Measurements from ENCODE around the gene SYNPO2L. TPM values are rescaled to one million over a fixed set of nuclear protein-coding genes. Genes with fewer than 3 reads are reported as not detected.

The SYNPO2L gene
- total RNA-seq, 1 donor from 2014 or later = 1.2 TPM

- H3K4me3 Mint-ChIP-seq (ENCODE audit: unreplicated experiment) = no peak overlapping the region
- Histone ChIP-seq H3K79me2 (ENCODE audit: insufficient read depth, low read length) (no peaks in the 10 kb centered on the region), H3K9me3 (ENCODE audit: insufficient read depth, low read depth, low read length) (no peaks in the 10 kb centered on the region), H3K27ac (ENCODE audit: low read depth, low read length) (no peak overlapping the region), H3K4me1 (ENCODE audit: insufficient read depth, low read length) (peaks cover 12% of the 10 kb centered on the region), H3K9ac (ENCODE audit: low read length) (peak overlapping the region; percentile 18), H3K36me3 (ENCODE audit: insufficient read depth, low read length) (no peaks in the 10 kb centered on the region), H4K20me1 (ENCODE audit: insufficient read depth, low read length) (no peaks in the 10 kb centered on the region), H3K4me3 (ENCODE audit: insufficient read depth, low read depth, low read length) (no peak overlapping the region), H3K27me3 (ENCODE audit: insufficient read depth, low read length) (no peaks in the 10 kb centered on the region), H3K4me2 (ENCODE audit: low read length) (peak overlapping the region; percentile 30), H2AFZ (ENCODE audit: low read depth, low read length) (no peak overlapping the region)
- DNase-seq (ENCODE audit: low read depth) = peak; percentile 71
- H3K27me3 Mint-ChIP-seq (ENCODE audit: low read depth, unreplicated experiment) = no peaks in the 10 kb centered on the region
- FAIRE-seq = no peak
- peak overlapping the region; percentile 89 for H3K27ac Mint-ChIP-seq (ENCODE audit: unreplicated experiment)
- TF ChIP-seq, protein P1, sequence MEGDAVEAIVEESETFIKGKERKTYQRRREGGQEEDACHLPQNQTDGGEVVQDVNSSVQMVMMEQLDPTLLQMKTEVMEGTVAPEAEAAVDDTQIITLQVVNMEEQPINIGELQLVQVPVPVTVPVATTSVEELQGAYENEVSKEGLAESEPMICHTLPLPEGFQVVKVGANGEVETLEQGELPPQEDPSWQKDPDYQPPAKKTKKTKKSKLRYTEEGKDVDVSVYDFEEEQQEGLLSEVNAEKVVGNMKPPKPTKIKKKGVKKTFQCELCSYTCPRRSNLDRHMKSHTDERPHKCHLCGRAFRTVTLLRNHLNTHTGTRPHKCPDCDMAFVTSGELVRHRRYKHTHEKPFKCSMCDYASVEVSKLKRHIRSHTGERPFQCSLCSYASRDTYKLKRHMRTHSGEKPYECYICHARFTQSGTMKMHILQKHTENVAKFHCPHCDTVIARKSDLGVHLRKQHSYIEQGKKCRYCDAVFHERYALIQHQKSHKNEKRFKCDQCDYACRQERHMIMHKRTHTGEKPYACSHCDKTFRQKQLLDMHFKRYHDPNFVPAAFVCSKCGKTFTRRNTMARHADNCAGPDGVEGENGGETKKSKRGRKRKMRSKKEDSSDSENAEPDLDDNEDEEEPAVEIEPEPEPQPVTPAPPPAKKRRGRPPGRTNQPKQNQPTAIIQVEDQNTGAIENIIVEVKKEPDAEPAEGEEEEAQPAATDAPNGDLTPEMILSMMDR (IDR thresholded peaks at IDR 0.05; ENCODE audit: insufficient read depth, low read depth, low read length) = no peak
- TF ChIP-seq EZH2 (IDR thresholded peaks at IDR 0.05; ENCODE audit: insufficient read depth, low read length) = no peak
- no peaks in the 10 kb centered on the region for H3K9me3 Mint-ChIP-seq (ENCODE audit: unreplicated experiment)
- H3K4me1 Mint-ChIP-seq (ENCODE audit: low read depth, unreplicated experiment) = peaks cover 25% of the 10 kb centered on the region
- no peaks in the 10 kb centered on the region for H3K36me3 Mint-ChIP-seq (ENCODE audit: low read depth, unreplicated experiment)
These were observed 58.5 kb downstream of the SYNPO2L start for GRCh38 chr10:73597346-73597745.

Other genes with a start within 250 kb of the SYNPO2L start
- gene ANXA7, start 242.0 kb downstream of the SYNPO2L start, total RNA-seq = 74.7 and 79.6 TPM in 2 replicates
- gene MSS51, start 222.5 kb downstream of the SYNPO2L start, total RNA-seq = 0.87 and 1.1 TPM in 2 replicates
- gene PPP3CB, start 160.0 kb downstream of the SYNPO2L start, total RNA-seq = 29.2 and 30.8 TPM in 2 replicates
- gene USP54, start 64.7 kb downstream of the SYNPO2L start, total RNA-seq = 70.4 and 85.9 TPM in 2 replicates
- 2.2 TPM in 2 replicates for gene MYOZ1, start 14.6 kb downstream of the SYNPO2L start, total RNA-seq
- 3.4 and 5.1 TPM in 2 replicates for gene AGAP5, start 42.1 kb upstream of the SYNPO2L start, total RNA-seq
- 96.1 and 99.0 TPM in 2 replicates for gene SEC24C, start 88.3 kb upstream of the SYNPO2L start, total RNA-seq
- gene CHCHD1, start 126.0 kb upstream of the SYNPO2L start, total RNA-seq = 24.0 and 25.3 TPM in 2 replicates
- 70.2 and 70.7 TPM in 2 replicates for gene ZSWIM8, start 129.6 kb upstream of the SYNPO2L start, total RNA-seq
- gene NDST2, start 155.6 kb upstream of the SYNPO2L start, total RNA-seq = 16.2 and 21.5 TPM in 2 replicates
- gene CAMK2G, start 218.5 kb upstream of the SYNPO2L start, total RNA-seq = 16.6 and 19.8 TPM in 2 replicates

All from astrocyte (in vitro differentiated cells and primary cell).